IMR-90 (cell line): ENCODE measurements around the gene ELP2. TPM values are rescaled to one million over a fixed set of nuclear protein-coding genes. Genes with fewer than 3 reads are reported as not detected.

ENCODE experiments used
- ATAC-seq: fragments of 200-7000 bp; cut with Tn5 transposase; 2 replicates; pipeline ENCODE4 v1.9.1; 2020; ENCODE audit warnings: low read depth, mild to moderate bottlenecking, moderate library complexity
- BruUV-seq: library from RNA; stranded (reverse); fragments of 400-500 nt; replicated peaks from 2 replicates; lab custom pipeline; 2021; lab: Mats Ljungman, UMichigan
- CTCF ChIA-PET: fragments of 300-600 bp; formaldehyde crosslinking; extraction: SDS; loops from one replicate; lab custom pipeline; 2021; ENCODE audit warnings: antibody characterized with exemption; lab: Yijun Ruan, JAX
- POLR2A ChIA-PET: fragments of 300-600 bp; sonication (Branson Sonifier 250); formaldehyde crosslinking; loops from one replicate; lab custom pipeline; 2022; ENCODE audit warnings: antibody characterized with exemption; ENCODE audit not compliant: unreplicated experiment; lab: Charles Lee
- DNase-seq: peaks from one replicate; pipeline ENCODE4 v3.0.0; 2013
- H2AFZ ChIP-seq: replicated peaks from 2 replicates; pipeline ENCODE3; 2013; ENCODE audit warnings: low read length, mild to moderate bottlenecking; ENCODE audit not compliant: poor library complexity
- H2AK5ac ChIP-seq: 2 replicates; pipeline ENCODE4 v1.6.1; 2013; ENCODE audit warnings: low read depth, low read length, inconsistent platforms
- H2AK9ac ChIP-seq: replicated peaks from 2 replicates; pipeline ENCODE3; 2013; ENCODE audit warnings: mild to moderate bottlenecking, low read depth, low read length, moderate library complexity; ENCODE audit not compliant: poor library complexity
- H2BK120ac ChIP-seq: 2 replicates; pipeline ENCODE4 v1.6.1; 2013; ENCODE audit warnings: low read depth, low read length, inconsistent platforms
- H2BK15ac ChIP-seq: 3 replicates; pipeline ENCODE4 v1.6.1; 2013; ENCODE audit warnings: low read depth, low read length, inconsistent platforms
- H2BK20ac ChIP-seq: 2 replicates; pipeline ENCODE4 v1.6.1; 2013; ENCODE audit warnings: low read depth, mild to moderate bottlenecking, inconsistent platforms, low read length, moderate library complexity
- H2BK5ac ChIP-seq: 2 replicates; pipeline ENCODE4 v1.6.1; 2013; ENCODE audit warnings: mild to moderate bottlenecking, low read depth, low read length, inconsistent platforms; ENCODE audit not compliant: poor library complexity, severe bottlenecking
- H3K14ac ChIP-seq: replicated peaks from 2 replicates; pipeline ENCODE4 v1.6.1; 2013; ENCODE audit warnings: low read depth, low read length, inconsistent platforms
- H3K18ac ChIP-seq: 2 replicates; pipeline ENCODE4 v1.6.1; 2013; ENCODE audit warnings: low read depth, low read length, control low read depth
- H3K23ac ChIP-seq: 2 replicates; pipeline ENCODE4 v1.6.1; 2013; ENCODE audit warnings: low read depth, low read length, inconsistent platforms
- H3K27ac ChIP-seq: 2 replicates; pipeline ENCODE4 v1.5.1; 2013; ENCODE audit warnings: mild to moderate bottlenecking, control low read depth, low read length; ENCODE audit not compliant: insufficient read depth
- H3K27me3 ChIP-seq: 2 replicates; pipeline ENCODE4 v1.6.1; 2013; ENCODE audit warnings: low read length; ENCODE audit not compliant: control insufficient read depth, insufficient read depth
- H3K36me3 ChIP-seq: 2 replicates; pipeline ENCODE4 v1.6.1; 2013; ENCODE audit warnings: low read length, mixed read lengths; ENCODE audit not compliant: control insufficient read depth, insufficient read depth
- H3K4ac ChIP-seq: 2 replicates; pipeline ENCODE4 v1.6.1; 2013; ENCODE audit warnings: low read depth, low read length, inconsistent platforms
- H3K4me1 ChIP-seq: 2 replicates; pipeline ENCODE4 v1.6.1; 2013; ENCODE audit warnings: low read length, mixed read lengths; ENCODE audit not compliant: control insufficient read depth, insufficient read depth
- H3K4me2 ChIP-seq: 2 replicates; pipeline ENCODE4 v1.6.1; 2013; ENCODE audit warnings: low read depth, mild to moderate bottlenecking, control low read depth, low read length, moderate library complexity
- H3K4me3 ChIP-seq: 2 replicates; pipeline ENCODE4 v1.5.1; 2013; ENCODE audit warnings: low read depth, mild to moderate bottlenecking, control low read depth, low read length, moderate library complexity; ENCODE audit not compliant: insufficient read depth
- H3K56ac ChIP-seq: 2 replicates; pipeline ENCODE4 v1.6.1; 2013; ENCODE audit warnings: low read length, inconsistent platforms; ENCODE audit not compliant: insufficient read depth; ENCODE audit errors: extremely low read depth
- H3K79me1 ChIP-seq, 2 experiments: 2 replicates each; pipeline ENCODE4 v1.6.1; 2013; ENCODE audit warnings: low read length in 2 of 2, inconsistent platforms in 1 of 2, low read depth in 1 of 2
- H3K9ac ChIP-seq: 2 replicates; pipeline ENCODE4 v1.6.1; 2013; ENCODE audit warnings: low read depth, low read length, control low read depth
- H3K9me1 ChIP-seq: 2 replicates; pipeline ENCODE4 v1.6.1; 2013; ENCODE audit warnings: low read length, inconsistent platforms; ENCODE audit not compliant: insufficient read depth
- H3K9me3 ChIP-seq: 2 replicates; pipeline ENCODE4 v1.6.1; 2013; ENCODE audit warnings: low read length; ENCODE audit not compliant: control insufficient read depth, insufficient read depth
- H4K20me1 ChIP-seq: 2 replicates; pipeline ENCODE4 v1.6.1; 2013; ENCODE audit warnings: low read length, inconsistent platforms; ENCODE audit not compliant: insufficient read depth
- H4K5ac ChIP-seq: 2 replicates; pipeline ENCODE4 v1.6.1; 2013; ENCODE audit warnings: mild to moderate bottlenecking, low read depth, low read length, control low read depth
- H4K8ac ChIP-seq, 2 experiments: 2 replicates each; pipeline ENCODE4 v1.6.1; 2013; ENCODE audit warnings: low read depth in 2 of 2, low read length in 2 of 2, control low read depth in 1 of 2, inconsistent platforms in 1 of 2
- H4K91ac ChIP-seq: 2 replicates; pipeline ENCODE4 v1.6.1; 2013; ENCODE audit warnings: low read depth, low read length, inconsistent platforms; ENCODE audit not compliant: insufficient read depth
- BHLHE40 ChIP-seq: fragments of 150-350 bp; IDR thresholded peaks from 2 replicates; pipeline ENCODE4 v1.6.1; 2016; ENCODE audit warnings: mild to moderate bottlenecking, low read depth, low read length
- CEBPB ChIP-seq: IDR thresholded peaks from 2 replicates; pipeline ENCODE4 v1.6.1; 2012; ENCODE audit warnings: low read depth, low read length, improper control_type of control experiment
- CHD1 ChIP-seq: IDR thresholded peaks from 2 replicates; pipeline ENCODE4 v1.6.1; 2012; ENCODE audit warnings: low read depth, low read length, improper control_type of control experiment
- CTCF ChIP-seq: conservative IDR thresholded peaks from 2 replicates; pipeline ENCODE4 v1.5.1; 2012; ENCODE audit warnings: mild to moderate bottlenecking, low read depth, low read length, improper control_type of control experiment
- ELK1 ChIP-seq: fragments of 150-350 bp; IDR thresholded peaks from 2 replicates; pipeline ENCODE4 v1.6.1; 2016; ENCODE audit warnings: low read depth, mild to moderate bottlenecking, low read length, moderate library complexity, borderline replicate concordance
- FOS ChIP-seq: fragments of 150-350 bp; IDR thresholded peaks from 2 replicates; pipeline ENCODE4 v1.6.1; 2016; ENCODE audit warnings: low read depth, low read length
- MAFK ChIP-seq: IDR thresholded peaks from 2 replicates; pipeline ENCODE4 v1.6.1; 2012; ENCODE audit warnings: low read depth, low read length, improper control_type of control experiment
- MAZ ChIP-seq: IDR thresholded peaks from 2 replicates; pipeline ENCODE4 v1.6.1; 2012; ENCODE audit warnings: low read depth, mild to moderate bottlenecking, low read length, improper control_type of control experiment, moderate library complexity, borderline replicate concordance
- MXI1 ChIP-seq: IDR thresholded peaks from 2 replicates; pipeline ENCODE4 v1.6.1; 2012; ENCODE audit warnings: low read depth, mild to moderate bottlenecking, low read length, moderate library complexity, borderline replicate concordance
- NFE2L2 ChIP-seq: fragments of 150-350 bp; IDR thresholded peaks from 2 replicates; pipeline ENCODE4 v1.6.1; 2016; ENCODE audit warnings: low read depth, mild to moderate bottlenecking, low read length
- POLR2A ChIP-seq: IDR thresholded peaks from 2 replicates; pipeline ENCODE4 v1.6.1; 2012; ENCODE audit warnings: mild to moderate bottlenecking, low read depth, low read length
- RAD21 ChIP-seq: IDR thresholded peaks from 2 replicates; pipeline ENCODE4 v1.6.1; 2012; ENCODE audit warnings: low read length, improper control_type of control experiment
- RCOR1 ChIP-seq: IDR thresholded peaks from 2 replicates; pipeline ENCODE4 v1.6.1; 2012; ENCODE audit warnings: mild to moderate bottlenecking, low read length, improper control_type of control experiment; ENCODE audit not compliant: insufficient replicate concordance
- RFX5 ChIP-seq: IDR thresholded peaks from 2 replicates; pipeline ENCODE4 v1.8.0; 2012; ENCODE audit warnings: low read depth, mild to moderate bottlenecking, low read length, moderate library complexity
- SMC3 ChIP-seq: fragments of 150-350 bp; IDR thresholded peaks from 2 replicates; pipeline ENCODE4 v1.6.1; 2016; ENCODE audit warnings: low read depth, mild to moderate bottlenecking, antibody characterized with exemption, low read length, moderate library complexity
- USF2 ChIP-seq: fragments of 150-350 bp; IDR thresholded peaks from 2 replicates; pipeline ENCODE4 v1.6.1; 2017; ENCODE audit warnings: mild to moderate bottlenecking, antibody characterized with exemption, low read length, low read depth
- WGBS, 2 experiments: methylation state at CpG; one replicate each; pipeline versions ENCODE4 v1.1.5 to v1.1.7; 2013; ENCODE audit warnings: missing lambda C conversion rate in 2 of 2; ENCODE audit not compliant: insufficient read length in 1 of 2; ENCODE audit errors: extremely low coverage in 2 of 2; 5-methylcytosine and 5-hydroxymethylcytosine counted together
- dilution Hi-C: fragments of 300-500 bp; cut with HindIII; formaldehyde crosslinking; loops from one replicate; pipeline ENCODE4 v1.14.3; 2018; ENCODE audit warnings: low sequenced_read_pairs; ENCODE audit not compliant: unreplicated experiment
- in situ Hi-C: fragments of 300-500 bp; cut with MboI; formaldehyde crosslinking; loops from 3 replicates; pipeline ENCODE4 v1.14.3; 2019; ENCODE audit warnings: low sequenced_read_pairs, inconsistent platforms, mixed read lengths
- intact Hi-C: fragments of 100-400 bp; cut with micrococcal nuclease; formaldehyde crosslinking; loops from 2 replicates; pipeline ENCODE4 v1.10.0; 2022
- polyA plus RNA-seq, 3 experiments: library from polyadenylated mRNA; depleted of rRNA; stranded (reverse); fragments of >200 nt; gene quantifications; 2 replicates each; pipeline ENCODE4 v1.2.3, GENCODE V29; 2012; ENCODE audit warnings: low replicate concordance in 1 of 3
- total RNA-seq: library from RNA; depleted of rRNA; stranded (reverse); fragments of >200 nt; gene quantifications from 2 replicates; pipeline ENCODE4 v1.2.3, GENCODE V29; 2012

The ELP2 gene
- total and polyA plus RNA-seq, 2 of the 4 experiments (the other 2 are of a cell fraction) = 48.1 to 161 TPM

GRCh38 chr18:36201765-36202164, 72.1 kb downstream of the ELP2 start:
- TF ChIP-seq RFX5 = no peak
- no peak for TF ChIP-seq RAD21
- TF ChIP-seq ELK1 = no peak
- no peak for TF ChIP-seq SMC3
- no peak for TF ChIP-seq RCOR1
- no peak for TF ChIP-seq CTCF
- TF ChIP-seq FOS = no peak
- no peak for TF ChIP-seq NFE2L2
- no peak for TF ChIP-seq BHLHE40
- TF ChIP-seq MAZ = no peak
- TF ChIP-seq CHD1 = no peak
- TF ChIP-seq MXI1 = no peak
- TF ChIP-seq MAFK = no peak
- no peak for TF ChIP-seq USF2
- no peak for TF ChIP-seq POLR2A
- TF ChIP-seq CEBPB = no peak
- ChIA-PET CTCF (no interaction called here), POLR2A (no interaction called here)
- H2AK5ac ChIP-seq = no peak overlapping the region
- H3K4ac ChIP-seq = no peak overlapping the region
- H2BK5ac ChIP-seq = no peak overlapping the region
- peaks cover 14% of the 10 kb centered on the region for H3K36me3 ChIP-seq
- no peaks in the 10 kb centered on the region for H3K4me1 ChIP-seq
- H3K9me1 ChIP-seq = 0 out of 2 replicates have a peak, but pooled peaks cover 5% of the 10 kb centered on the region
- dilution Hi-C loops = no loop called here
- no peak overlapping the region for H4K8ac ChIP-seq
- WGBS, 2 experiments = no CpG with 5 or more reads among the region's 2 CpGs
- no peak overlapping the region for H2BK120ac ChIP-seq
- no peaks in the 10 kb centered on the region for H4K20me1 ChIP-seq
- DNase-seq (no peak), ATAC-seq (no peak)
- no TSS peak for BruUV-seq
- H3K23ac ChIP-seq = no peak overlapping the region
- H4K91ac ChIP-seq = no peak overlapping the region
- H2AK9ac ChIP-seq = no peak overlapping the region
- H2BK15ac ChIP-seq = no peak overlapping the region
- no peak overlapping the region for H3K4me3 ChIP-seq
- in situ Hi-C loops = no loop called here
- no peak overlapping the region for H4K5ac ChIP-seq
- H2BK20ac ChIP-seq = no peak overlapping the region
- no peaks in the 10 kb centered on the region for H3K79me1 ChIP-seq
- no peaks in the 10 kb centered on the region for H3K9me3 ChIP-seq
- H3K56ac ChIP-seq = no peak overlapping the region
- no peak overlapping the region for H3K4me2 ChIP-seq
- intact Hi-C loops = no loop called here
- no peaks in the 10 kb centered on the region for H3K27me3 ChIP-seq
- H3K18ac ChIP-seq = no peak overlapping the region
- no peak overlapping the region for H3K27ac ChIP-seq
- H3K14ac ChIP-seq = no peak overlapping the region
- H3K9ac ChIP-seq = no peak overlapping the region
- H2AFZ ChIP-seq = no peak overlapping the region
